ENCODE data around the gene INPP5A. TPM values are rescaled to one million over a fixed set of nuclear protein-coding genes. Genes with fewer than 3 reads are reported as not detected.

The INPP5A gene
- total RNA-seq, 1 experiment from 2014 or later, result 14.7 TPM

DNA sequence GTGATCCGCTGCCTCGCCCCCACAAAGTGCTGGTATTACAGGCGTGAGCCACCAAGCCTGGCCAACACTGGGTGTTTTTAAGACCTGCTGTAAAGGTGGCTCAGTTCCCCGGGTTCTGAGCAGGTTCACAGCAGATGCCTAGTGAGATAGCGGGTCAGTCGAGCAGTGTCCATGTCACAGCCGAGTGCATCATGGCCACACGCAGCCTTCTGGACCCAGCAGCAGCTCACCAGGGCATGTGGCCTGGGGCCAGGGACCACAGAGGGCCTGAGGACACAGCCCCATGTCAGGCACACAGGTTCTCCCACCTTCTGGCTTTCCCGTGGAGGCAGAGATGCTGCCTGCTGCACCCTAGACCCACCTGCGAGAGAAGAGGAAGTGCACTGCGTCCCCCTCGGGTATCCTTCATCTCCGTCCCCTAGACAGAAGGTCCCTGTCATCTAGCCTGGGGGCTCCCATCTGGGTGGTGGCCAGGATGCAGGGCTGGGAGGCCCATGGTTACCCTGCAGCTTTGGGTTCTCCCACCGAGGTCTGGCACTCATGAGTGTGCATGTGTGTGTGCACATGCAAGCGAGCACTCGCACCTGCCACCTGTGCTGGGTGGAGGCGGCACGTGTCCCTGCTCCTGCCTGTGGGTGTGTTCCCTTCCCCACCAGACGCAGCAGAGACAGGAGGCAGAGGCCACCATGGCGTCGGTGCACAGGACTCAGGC lies 149.8 kb downstream of the INPP5A start:
- no TSS peak for BruUV-seq (replicated peaks)
- H3K27me3 Mint-ChIP-seq (ENCODE audit: insufficient read depth, unreplicated experiment), result no peaks in the 10 kb centered on the region
- intact Hi-C loops (cut with micrococcal nuclease), result no loop called here
- ChIA-PET POLR2A (no interaction called here), CTCF (no interaction called here)
- H3K4me3 Mint-ChIP-seq (ENCODE audit: unreplicated experiment), result no peak overlapping the region
- H3K9me3 Mint-ChIP-seq (ENCODE audit: unreplicated experiment), result peaks cover 2% of the 10 kb centered on the region
- H3K36me3 Mint-ChIP-seq (ENCODE audit: insufficient read depth, unreplicated experiment), result no peaks in the 10 kb centered on the region
- no peak overlapping the region for H3K27ac Mint-ChIP-seq (ENCODE audit: low read depth, unreplicated experiment)
- no peak for DNase-seq (ENCODE audit: unreplicated experiment)
- TF ChIP-seq, protein P1, sequence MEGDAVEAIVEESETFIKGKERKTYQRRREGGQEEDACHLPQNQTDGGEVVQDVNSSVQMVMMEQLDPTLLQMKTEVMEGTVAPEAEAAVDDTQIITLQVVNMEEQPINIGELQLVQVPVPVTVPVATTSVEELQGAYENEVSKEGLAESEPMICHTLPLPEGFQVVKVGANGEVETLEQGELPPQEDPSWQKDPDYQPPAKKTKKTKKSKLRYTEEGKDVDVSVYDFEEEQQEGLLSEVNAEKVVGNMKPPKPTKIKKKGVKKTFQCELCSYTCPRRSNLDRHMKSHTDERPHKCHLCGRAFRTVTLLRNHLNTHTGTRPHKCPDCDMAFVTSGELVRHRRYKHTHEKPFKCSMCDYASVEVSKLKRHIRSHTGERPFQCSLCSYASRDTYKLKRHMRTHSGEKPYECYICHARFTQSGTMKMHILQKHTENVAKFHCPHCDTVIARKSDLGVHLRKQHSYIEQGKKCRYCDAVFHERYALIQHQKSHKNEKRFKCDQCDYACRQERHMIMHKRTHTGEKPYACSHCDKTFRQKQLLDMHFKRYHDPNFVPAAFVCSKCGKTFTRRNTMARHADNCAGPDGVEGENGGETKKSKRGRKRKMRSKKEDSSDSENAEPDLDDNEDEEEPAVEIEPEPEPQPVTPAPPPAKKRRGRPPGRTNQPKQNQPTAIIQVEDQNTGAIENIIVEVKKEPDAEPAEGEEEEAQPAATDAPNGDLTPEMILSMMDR (IDR thresholded peaks at IDR 0.05; ENCODE audit: unreplicated experiment), result no peak
- H3K4me1 Mint-ChIP-seq (ENCODE audit: insufficient read depth, unreplicated experiment), result peaks cover 12% of the 10 kb centered on the region

DNA sequence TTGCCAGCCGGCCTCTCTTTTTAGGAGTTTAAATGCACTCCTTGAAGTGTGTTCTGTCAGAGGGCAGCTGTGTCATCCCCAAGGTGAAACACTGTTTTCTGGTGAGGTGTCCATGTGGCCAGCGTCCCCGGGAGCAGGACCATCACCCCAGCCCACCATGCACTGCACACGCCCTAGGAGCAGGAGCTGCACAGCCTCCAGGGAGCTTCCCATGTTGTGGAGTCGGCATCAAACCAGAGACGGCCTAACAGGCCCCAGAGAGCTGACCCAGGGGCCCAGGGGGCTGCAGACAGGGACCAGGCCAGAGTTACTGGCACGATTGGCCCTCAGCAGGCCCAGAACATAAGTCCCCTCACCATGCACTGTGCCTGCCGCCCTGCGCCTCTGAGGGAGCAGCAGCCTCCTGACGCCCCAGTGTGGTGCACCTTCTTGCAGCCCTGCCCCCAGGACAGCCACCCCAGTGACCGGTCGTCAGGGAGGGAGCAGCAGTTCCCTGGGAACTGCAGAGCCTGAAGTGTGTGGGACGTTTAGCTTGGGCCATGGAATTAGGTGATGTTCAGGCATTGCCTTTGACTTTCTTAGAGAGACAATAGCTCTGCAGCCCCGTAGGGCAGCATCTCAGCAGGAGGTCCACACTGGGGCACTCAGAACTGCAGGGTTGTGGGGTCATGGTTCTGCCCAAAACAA lies 150.4 kb downstream of the INPP5A start:
- Mint-ChIP-seq H3K27ac (ENCODE audit: low read depth, unreplicated experiment) (no peak overlapping the region), H3K4me3 (ENCODE audit: unreplicated experiment) (no peak overlapping the region), H3K9me3 (ENCODE audit: unreplicated experiment) (peaks cover 9% of the 10 kb centered on the region), H3K36me3 (ENCODE audit: insufficient read depth, unreplicated experiment) (no peaks in the 10 kb centered on the region), H3K27me3 (ENCODE audit: insufficient read depth, unreplicated experiment) (no peaks in the 10 kb centered on the region), H3K4me1 (ENCODE audit: insufficient read depth, unreplicated experiment) (peaks cover 12% of the 10 kb centered on the region)
- no peak for DNase-seq (ENCODE audit: unreplicated experiment)
- intact Hi-C loops (cut with micrococcal nuclease), result no loop called here
- ChIA-PET CTCF (no interaction called here), POLR2A (interaction anchor here (0.7 kb wide), 1 partner anchor 9 kb away, joined by 3 read pairs; no protein-coding TSS in a partner anchor)
- no TSS peak for BruUV-seq (replicated peaks)
- TF ChIP-seq, protein P1 (IDR thresholded peaks at IDR 0.05; ENCODE audit: unreplicated experiment), result no peak

DNA sequence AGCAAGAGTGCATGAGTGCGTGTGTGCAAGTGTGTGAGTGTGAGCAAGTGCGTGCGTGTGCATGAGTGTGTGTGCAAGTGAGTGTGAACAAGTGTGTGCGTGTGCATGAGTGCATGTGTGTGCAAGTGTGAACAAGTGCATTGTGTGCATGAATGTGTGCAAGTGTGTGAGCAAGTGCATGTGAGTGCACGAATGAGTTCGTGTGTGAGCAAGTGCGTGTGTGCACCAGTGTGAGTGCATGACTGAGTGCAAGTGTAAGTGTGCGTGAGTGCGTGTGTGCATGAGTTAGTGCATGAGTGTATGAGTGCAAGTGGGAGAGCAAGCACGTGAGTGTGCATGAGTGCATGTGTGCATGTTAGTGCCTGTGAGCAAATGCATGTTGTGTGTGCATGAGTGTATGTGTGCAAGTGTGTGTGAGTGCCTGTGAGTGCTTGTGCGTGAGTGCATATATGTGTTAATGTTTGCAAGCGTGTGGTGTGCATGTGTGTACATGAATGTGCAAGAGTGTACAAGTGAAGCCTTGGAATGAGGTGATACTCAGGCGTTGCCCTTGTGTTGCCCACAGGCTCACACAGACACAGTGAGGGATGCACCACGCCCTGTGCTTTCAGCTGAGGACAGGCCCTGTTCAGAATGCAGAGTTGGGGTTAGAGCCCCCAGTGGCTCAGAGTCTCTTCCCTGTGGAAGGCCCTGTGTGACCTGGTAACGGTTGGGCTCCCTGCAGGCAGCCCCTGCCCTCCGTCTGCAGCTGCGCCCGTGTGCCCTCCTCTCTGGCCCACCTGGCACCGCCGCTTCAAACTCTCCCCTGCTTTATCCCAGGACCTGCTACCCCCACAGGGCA lies 151.2 kb downstream of the INPP5A start:
- intact Hi-C loops (cut with micrococcal nuclease), result no loop called here
- H3K4me3 Mint-ChIP-seq (ENCODE audit: unreplicated experiment), result no peak overlapping the region
- H3K4me1 Mint-ChIP-seq (ENCODE audit: insufficient read depth, unreplicated experiment), result peaks cover 11% of the 10 kb centered on the region
- H3K27me3 Mint-ChIP-seq (ENCODE audit: insufficient read depth, unreplicated experiment), result no peaks in the 10 kb centered on the region
- ChIA-PET POLR2A (interaction anchor here (0.7 kb wide), 1 partner anchor 8 kb away, joined by 3 read pairs; no protein-coding TSS in a partner anchor), CTCF (no interaction called here)
- TF ChIP-seq, protein P1 (IDR thresholded peaks at IDR 0.05; ENCODE audit: unreplicated experiment), result no peak
- no TSS peak for BruUV-seq (replicated peaks)
- H3K9me3 Mint-ChIP-seq (ENCODE audit: unreplicated experiment), result peaks cover 17% of the 10 kb centered on the region
- no peak overlapping the region for H3K27ac Mint-ChIP-seq (ENCODE audit: low read depth, unreplicated experiment)
- H3K36me3 Mint-ChIP-seq (ENCODE audit: insufficient read depth, unreplicated experiment), result no peaks in the 10 kb centered on the region
- no peak for DNase-seq (ENCODE audit: unreplicated experiment)
